ENCODE results near the gene WDR86.
A peak's percentile ranks its signal among the peaks of the same experiment; 100 is the strongest.

WDR86 gene

GRCh38 chr7:151345576-151346469 is 64.0 kb downstream of the WDR86 start:
- DNase-seq = no peak

- no peak for DNase-seq
Observed at GRCh38 chr7:151343516-151343915, 66.3 kb downstream of the WDR86 start.

- no peak for DNase-seq
Observed at GRCh38 chr7:151342811-151343210, 67.0 kb downstream of the WDR86 start.

GRCh38 chr7:151342102-151342646 is 67.7 kb downstream of the WDR86 start:
- peak; percentile 32 for DNase-seq

DNA sequence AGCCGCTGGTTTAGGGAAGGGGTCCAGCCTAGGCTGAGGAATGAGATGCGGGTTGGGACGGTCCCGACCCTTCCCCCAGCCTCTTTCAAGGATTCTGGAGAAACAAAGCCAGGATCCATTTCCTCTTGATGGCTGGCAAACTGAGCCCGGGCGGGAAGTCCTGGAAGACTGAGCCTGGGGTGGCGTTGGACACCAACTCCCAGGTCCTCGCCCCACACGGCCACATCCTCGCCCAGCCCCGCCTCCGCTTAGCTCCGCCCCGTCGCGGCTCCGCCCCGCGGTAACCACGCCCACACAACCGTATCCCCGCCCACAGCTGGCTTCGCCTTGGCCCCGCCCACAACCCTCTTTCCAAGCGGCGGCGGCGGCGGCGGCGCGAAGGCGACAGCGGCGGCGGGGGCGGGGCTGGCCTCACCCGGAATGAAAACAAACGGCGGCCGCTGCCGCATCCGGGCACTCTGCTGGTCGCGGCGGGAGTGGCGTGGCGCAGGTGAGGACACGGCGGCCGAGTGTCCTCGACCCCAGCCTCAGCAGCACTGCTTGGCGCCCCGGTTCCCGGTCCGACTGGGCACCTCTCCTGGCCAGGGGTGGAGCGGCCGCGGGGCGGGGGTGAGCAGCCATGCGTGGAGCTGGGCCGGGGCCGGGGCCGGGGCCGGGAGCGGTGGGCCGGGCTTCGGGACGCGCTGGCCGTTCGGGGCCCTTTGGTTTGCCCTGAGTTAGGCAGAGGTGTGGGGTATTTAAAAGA is 68.3 kb downstream of the WDR86 start, which contains the start of gene NUB1:
NUB1 (plus strand) TSS at position 456 of the 745 bp plus-strand sequence. CDS start 3,538 bp downstream, outside the sequence.
- peak; percentile 94 for DNase-seq

DNA sequence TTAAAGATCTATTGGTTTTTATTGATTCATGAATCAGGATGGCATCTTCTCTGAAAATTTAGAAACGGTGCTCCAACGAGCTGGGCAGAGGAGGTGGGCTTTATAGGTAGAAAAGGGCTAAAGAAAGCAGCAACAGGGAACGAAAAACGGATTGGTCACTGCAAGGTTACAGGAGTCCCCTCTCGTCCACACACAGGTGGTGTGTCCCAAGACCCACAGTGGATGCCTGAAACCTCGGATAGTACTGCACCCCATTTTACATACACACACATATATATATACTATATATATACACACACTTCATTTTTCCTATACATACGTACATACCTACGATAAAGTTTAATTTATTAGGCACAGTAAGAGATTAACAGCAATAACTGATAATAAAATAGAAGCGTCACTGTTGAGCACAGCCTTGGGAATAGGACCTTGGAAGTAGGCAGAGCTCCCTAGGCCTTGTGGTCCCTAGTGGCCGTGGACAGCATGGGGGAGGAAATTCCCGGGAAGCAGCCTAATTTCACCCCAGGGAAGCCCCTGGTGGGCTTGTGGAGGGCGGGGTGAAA is 69.0 kb downstream of the WDR86 start:
- no peak for DNase-seq

DNA sequence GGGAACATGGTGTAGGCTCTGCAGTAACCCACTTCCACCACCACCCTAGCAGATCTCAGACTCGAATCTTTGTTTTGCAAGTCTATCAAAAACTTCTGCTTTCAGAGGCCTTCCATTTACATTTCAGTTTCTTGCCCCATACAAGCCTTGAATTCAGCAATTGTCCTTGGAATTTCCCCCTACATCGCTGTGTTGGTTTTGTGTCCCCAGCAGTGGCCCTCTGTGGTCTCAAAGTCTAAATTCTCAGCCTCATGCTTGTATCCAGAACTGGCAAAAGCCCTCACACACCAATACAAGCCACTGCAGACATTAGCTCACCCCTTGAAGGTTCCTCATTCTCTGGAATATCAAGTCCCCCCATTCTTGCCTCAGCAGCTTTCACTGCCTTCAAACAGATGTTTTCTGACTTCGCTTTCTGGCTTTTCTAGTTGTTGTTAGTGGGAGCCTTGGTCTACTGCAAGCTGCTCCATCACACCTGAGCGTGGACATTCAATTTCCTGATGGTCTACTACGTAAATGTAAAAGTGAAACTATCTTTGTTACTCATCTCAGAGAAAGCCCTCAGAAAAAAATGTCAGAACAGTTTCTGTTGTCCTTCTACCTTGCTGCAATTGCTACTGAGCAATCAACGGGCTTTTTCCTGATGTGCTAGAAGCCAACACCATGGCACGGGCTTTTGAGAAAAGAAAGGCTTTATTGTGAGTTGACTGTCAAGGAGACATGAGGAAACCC is 70.0 kb downstream of the WDR86 start:
- no peak for DNase-seq

DNA sequence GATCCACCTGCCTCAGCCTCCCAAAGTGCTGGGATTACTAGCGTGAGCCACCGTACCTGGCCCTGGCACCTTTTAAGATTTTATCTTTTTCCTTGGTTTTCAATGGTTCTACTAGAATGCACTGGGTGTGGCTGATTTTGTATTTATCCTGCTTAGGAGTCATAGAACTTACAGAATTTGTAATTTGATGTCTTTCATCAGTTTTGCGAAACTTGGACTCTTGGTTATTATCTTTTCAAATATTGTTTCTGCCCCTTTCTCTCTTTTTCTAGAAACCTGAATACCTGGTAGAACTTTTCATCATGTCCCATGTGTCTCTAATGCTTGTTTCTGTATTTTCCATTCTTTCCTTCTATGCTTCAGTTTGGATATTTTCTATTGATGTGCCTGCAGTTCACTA is 71.0 kb downstream of the WDR86 start:
- no peak for DNase-seq

GRCh38 chr7:151337346-151337745 is 72.5 kb downstream of the WDR86 start:
- DNase-seq = no peak

GRCh38 chr7:151336027-151336708 is 73.7 kb downstream of the WDR86 start:
- no peak for DNase-seq

DNA sequence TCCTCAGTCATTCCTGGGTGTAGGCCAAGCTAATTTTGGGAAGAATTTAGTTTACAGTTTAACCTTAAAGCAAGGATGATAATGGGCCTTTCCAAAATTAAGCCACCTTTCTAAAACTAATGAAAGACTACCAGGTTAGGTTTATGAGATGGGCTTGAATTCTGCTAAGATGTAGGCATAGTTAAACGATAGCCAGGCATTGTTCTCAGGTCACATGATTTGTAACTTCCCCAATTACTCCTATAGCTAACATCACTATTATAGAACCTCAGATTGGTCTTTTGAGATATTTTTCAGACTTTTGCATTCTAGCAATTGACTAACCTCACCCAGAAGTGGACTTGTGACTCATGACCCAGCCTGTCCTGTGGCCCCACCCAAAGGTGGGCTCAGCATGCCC is 75.2 kb downstream of the WDR86 start:
- no peak for DNase-seq

Data from NCI-H69 (cell line).